RPMI8226 (cell line): ENCODE results near the gene GLTP.
A peak's percentile ranks its signal among the peaks of the same experiment; 100 is the strongest.

Source experiments
- DNase-seq: peaks from one replicate; pipeline ENCODE4 v3.0.0-alpha.2; 2015

GLTP gene

DNA sequence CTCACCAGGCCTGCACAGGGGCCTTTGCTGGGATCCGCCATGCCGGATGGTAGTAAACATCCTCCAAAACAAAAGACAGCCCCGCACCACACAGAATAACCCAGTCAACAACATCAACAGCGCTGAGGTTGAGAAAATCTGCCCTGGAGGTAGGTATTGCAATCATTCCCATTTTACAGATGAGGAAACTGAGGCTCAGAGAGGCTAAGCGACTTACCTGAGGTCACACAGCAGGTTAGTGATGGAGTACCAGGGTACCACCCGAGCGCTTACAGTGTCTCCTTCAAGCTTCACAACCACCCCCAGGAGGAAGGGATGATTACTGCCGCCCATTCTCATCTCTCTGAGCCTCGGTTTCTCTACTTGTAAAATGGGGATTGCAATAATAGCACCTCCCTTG is 62.1 kb downstream of the GLTP start:
- no peak for DNase-seq

DNA sequence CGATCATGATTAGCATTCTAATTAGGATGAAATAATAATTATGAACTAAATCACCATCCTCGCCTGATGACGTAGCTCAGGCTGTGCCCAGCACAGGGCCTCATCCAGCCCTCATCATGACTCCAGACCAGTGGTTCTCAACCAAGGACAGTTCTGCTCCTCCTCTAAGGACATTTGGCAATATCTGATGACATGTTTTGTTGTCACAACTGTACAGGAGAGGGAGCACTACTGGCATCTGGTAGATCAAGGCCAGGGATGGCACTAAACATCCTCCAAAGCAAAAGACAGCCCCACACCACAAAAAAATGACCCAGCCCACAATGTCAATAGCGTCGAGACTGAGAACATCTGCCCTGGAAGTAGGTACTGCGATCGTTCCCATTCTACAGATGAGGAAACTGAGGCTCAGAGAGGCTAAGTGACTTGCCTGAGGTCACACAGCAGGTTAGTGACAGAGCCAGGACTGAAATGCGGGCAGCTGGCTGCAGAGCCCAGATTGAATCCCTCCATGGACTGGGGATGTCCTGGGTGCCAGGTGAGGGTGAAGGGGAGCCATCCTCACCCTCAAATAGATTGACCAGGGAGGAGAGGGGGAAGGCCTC is 62.6 kb downstream of the GLTP start:
- DNase-seq = no peak

DNA sequence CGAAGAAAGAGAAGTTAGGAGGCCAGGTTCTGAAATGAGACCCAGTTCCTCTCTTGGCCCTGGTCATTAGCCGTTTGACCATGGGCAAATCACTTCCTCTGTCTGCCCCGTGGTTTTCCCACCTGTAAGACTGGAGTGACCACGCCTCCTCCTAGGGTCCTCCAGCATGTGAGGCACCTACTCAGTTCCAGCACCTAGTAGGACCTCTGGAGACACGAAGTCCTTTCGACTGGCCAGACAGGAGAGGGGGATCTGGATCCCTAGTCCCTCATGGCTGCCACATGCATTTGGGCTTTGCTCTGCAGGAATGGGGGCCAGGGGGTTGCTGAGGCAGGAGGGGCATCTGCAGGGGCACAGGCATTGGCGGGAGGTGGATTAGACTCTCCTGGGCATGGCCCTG is 63.5 kb downstream of the GLTP start:
- no peak for DNase-seq

DNA sequence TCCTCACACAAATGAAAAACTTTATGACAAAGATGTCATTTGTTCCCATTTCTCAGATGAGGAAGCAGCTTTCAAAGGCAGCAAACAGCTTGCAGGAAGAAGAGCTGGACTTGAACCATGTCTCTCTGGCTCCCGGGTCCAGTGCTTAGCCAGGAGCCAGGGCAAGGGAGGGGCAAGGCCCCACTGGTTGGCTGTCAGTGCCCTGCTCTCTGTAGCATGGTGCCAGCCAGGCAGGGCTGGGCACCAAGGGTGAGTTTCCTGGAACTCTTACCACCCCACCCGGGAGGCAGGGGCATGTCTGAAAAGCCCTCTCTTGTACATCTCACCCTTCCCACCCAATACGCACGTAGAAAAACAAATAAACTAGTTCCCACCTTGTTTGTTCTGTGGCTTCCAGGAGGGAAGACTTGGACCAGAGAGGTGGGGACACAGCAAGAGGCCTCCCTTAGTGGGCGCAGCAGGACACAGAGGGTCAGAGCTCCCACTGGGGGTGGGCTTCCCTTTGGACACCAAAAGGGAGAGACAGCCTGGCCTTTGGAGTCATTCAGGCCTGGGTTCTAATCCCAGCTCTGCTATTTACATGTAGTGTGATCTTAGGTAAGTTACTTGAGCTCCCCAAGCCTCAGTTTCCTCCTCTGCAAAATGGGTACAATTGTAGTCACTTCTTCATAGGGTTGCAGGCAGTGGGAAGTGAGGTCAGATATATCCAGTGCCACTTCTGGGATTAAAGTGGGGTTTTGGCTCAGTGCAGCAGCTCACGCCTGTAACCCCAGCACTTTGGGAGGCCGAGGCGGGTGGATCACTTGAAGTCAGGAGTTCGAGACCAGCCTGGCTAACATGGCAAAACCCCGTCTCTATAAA is 64.4 kb downstream of the GLTP start:
- DNase-seq = no peak

DNA sequence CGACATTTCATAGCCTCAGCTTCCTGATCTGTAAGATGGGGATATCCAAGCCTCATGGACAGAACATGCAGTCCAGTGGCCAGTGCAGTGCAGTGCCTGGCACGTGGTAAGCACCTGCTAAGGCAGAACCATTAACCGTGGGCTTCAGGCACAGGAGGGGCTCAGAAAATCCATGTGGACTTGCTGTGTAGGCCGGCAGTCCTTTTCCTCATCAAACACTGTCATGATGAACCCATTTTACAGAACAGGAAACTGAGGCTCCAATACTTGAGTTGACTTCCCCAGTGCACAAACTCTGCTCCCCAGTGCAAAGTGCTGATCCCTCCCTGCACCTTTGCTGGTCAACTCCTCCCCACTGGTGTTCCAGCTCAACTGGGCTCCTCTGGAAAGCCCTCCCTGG is 65.1 kb downstream of the GLTP start:
- no peak for DNase-seq

DNA sequence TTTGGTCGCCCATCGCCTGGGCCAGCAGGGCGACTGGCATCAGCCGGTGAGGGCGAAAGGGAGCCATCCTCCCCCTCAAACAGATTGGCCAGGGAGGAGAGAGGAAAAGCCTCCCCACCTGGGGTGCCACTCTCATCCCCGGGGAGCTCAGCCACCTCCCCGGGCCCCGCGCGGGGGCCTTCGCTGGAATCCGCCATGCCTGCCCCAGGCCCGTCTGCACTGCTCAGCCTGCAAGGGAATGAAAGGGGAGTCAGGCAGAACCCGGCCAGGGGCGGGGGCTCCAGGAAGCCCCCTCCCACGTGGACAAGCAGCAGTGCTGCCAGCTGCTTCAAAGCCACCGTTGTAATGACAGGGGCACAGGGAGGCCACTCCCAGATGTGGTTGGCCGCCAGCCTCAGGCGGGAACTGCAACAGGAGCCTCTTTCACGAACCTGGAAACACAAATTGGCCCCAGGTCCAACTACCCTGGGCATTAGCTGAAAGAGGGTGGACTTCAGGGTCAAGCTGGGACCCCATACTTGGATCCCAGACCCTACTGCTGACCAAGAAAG is 65.7 kb downstream of the GLTP start:
- DNase-seq = no peak

DNA sequence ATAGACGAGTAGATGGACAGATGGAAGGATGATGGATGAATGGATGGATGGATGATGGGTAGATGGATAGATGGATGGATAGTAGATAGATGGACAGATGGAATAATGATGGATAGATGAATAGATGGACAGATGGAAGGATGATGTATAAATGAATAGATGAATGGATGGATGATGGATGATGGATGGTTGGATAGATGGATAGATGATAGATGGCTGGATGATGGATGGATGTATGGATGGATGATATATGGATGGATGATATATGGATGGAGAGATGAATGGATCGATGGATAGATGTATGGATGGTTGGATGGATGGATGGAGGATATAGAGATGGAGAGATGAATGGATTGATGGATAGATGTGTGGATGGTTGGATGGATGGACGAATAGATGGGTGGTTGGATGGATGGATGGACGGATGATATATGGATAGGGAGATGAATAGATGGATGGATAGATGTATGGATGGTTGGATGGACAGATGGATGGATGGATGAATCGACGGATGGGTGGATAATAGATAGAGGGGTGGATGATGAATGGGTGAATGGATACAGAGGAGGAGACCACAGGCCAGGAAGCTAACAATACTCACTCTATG is 66.4 kb downstream of the GLTP start:
- DNase-seq = no peak

DNA sequence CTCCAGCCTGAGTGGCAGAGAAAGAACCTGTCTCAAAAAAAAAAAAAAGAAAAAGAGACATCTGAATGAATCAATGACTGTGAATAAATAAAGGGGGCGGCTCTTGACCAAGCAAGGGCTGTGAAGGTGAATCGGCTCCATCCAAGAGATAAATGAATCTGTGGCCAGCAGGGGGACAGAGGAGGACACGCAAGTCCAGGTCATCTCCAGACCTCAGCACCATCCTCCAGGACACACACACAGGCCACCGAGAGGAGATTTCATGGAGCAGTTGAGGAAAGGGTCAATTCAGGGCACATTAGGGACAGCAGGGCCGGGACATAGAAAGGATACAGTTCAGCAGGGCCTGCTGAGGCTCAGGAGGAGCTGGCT is 68.7 kb downstream of the GLTP start:
- no peak for DNase-seq

DNA sequence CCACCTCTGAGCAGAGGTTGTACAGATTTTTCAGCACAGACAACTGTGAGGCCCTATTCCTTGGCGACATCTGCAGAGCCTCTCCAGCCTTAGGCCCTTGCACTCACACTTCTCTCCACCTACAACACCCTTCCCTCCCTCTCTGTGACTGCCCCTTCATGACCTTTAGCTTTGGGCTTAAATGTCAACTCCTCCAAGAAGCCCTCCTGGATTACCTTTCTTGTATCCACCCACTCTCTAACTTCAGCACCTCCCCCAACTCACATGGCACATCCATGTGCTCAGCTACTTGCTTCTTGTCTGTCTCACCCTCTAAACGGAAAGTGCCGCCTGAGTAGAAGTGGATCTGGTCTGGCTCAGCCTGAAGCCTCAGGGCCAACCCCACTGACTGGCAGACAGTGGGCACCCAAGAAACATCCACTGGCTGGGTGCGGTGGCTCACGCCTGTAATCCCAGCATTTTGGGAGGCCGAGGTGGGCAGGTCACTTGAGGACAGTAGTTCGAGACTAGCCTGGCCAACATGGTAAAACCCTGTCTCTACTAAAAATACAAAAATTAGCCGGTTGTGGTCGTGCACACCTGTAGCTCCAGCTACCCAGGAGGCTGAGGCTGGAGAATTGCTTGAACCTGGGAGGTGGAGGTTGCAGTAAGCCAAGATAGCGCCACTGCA is 69.3 kb downstream of the GLTP start:
- DNase-seq = no peak

DNA sequence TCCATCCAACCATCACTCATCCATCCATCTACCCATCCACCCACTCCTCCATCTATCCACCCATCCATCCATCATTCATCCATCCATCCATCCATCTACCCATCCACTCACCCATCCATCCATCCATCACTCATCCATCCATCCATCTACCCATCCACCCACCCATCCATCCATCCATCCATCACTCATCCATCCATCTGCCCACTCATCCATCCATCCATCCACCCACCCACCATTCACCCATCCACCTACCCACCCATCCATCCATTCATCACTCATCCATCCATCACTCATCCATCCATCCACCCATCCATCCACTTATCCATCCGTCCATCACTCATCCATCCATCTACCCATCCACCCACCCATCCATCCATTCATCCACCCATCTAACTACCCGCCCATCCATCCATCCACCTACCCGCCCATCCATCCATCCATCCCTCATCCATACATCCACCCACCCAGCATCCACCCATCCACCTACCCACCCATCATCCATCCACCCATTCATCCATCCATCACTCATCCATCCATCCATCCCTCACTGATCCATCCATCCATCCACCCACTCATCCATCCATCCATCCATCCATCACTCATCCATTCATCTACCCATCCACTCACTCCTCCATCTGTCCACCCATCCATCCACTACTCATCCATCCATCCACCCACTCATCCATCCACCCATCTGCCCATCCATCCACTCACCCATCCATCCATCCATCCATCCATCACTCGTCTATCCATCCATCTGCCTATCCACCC is 71.3 kb downstream of the GLTP start:
- DNase-seq = no peak

DNA sequence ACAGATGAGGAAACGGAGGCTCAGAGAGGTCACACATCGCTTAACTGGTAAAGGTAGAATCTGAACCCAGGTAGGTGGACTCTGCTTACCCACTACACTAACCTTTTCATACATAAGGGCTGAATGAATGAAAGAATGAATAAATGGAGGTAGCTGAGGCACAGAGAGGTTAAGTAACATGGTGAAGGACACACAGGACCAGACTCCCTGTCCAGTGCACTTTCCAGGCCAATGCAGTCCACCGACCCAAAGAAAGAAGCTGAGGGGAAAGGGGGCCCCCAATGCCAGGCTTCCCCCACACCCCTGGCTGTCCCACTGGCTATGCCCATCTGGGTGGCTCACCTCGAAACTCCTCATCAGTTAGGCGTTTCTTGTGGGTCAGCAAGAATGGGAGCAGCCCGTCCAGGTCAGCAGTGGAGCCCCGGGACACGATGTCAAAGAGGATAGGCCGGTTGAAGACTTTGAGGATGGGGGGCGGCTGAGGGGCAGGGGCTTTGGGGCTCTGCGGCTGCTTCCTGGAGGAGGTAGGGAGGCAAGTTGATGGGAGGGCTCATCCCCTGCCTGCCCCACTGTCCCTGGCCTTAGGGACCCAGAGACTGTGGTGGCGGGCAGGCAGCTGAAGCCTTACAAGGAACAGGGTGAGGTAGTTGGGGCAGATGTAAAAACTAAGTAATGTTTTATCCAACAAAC is 72.2 kb downstream of the GLTP start:
- DNase-seq = no peak

DNA sequence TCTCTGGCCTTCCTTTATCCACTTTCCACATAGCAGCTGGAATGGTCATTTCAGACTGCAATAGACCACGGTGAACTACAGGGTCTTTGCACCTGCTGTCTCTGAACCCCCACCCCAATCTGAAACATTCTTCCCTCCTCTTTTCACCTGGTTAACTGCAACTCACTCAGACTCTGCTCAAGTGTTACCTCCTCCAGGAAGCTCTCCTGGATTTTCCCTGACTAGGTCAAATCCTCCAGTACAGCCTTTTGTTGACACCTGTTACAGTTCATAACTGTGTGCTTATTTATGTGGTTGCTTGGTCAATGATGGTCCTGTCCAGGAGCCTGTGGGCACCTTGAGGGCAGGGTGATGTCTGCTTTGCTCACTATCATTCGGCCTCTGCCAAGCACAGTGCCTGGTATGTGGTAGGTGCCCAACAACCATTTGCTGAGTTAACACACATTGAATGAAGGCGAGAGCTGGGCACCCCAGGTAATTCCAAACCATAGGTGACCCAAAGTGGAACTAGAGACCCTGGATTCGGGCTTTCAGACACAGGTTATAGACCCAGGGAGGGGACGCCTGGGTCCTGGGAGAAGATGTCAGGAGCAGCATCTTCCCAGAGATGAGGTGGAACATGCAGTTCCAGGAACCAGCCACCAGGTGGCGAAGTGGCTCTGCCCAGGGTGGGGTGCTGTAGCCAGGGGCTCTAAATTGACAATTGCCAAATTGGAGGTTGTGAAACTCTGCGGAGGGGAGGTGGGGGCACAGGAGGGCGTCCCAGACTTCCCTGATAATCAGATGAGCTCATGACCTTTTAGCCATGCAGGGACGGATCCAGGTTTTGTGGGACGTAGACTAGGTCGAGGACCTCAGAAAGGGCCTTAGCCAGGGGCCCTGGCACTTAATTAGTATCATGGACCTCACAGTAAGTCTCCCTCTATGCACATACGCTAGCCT is 75.2 kb downstream of the GLTP start:
- DNase-seq = peak; percentile 65

DNA sequence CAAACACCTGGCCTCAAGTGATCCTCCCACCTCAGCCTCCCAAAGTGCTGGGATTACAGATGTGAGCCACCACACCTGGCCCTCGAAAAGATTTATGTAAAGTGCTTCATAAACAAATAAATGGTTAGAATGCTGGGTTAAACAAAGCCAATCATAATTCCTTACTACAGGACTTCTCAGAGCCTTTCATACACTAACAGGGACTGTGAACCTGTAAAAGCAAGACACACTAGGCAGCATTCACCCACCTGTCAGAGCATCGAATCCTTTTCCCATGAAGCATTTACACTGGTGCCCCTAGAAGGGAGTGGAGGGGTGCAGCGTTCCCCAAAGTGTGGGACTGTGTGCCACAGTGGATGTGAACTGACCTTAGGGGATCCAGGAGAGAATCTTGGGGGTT is 76.7 kb downstream of the GLTP start:
- no peak for DNase-seq

DNA sequence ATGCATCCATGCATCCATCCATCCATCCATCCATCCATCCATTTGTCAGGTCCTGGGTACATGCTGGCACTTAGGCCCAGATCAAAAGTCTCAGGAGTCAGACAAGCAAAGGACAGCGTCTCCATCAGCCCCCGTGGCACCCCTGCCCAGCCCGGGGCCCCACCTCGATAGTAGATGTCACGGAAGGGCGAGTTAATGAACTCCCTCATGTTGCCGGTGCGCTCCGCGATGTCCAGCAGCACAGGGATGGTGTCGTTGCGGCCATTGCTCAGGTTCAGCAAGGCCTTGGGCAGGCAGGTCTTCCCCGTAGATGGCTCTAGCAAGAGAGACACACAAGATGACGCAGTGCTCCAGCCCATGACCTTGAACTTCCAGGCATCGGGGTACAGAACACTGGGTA is 77.5 kb downstream of the GLTP start:
- no peak for DNase-seq
